Activated T-helper 1 cell treated with anti-CD3 and anti-CD28 coated beads, Interleukin-2, amount 50 U/mL, for 16 hours (primary cell): ENCODE results near the gene MMP15.
"Not testable (repeated sequence)": the region's sequence is repeated elsewhere in the genome, so short reads cannot be mapped to it uniquely, and the experiment has no call there.

Source experiments
- DNase-seq, 2 donors: peaks; one replicate each; pipeline ENCODE4 v3.0.0-alpha.2; 2020; ENCODE audit warnings: low read depth in 1 of 2, low spot score in 1 of 2

Gene MMP15

GRCh38 chr16:58025351-58026138 is at the start of gene MMP15:
TSS of gene MMP15 (plus strand) at chr16:58025754. CDS start at chr16:58026351, 597 bp downstream.
- peak; percentile 25 to 44 for DNase-seq

- DNase-seq = no peak
Observed at GRCh38 chr16:57976331-57976796, 49.2 kb upstream of the MMP15 start.

GRCh38 chr16:57977418-57978069 is 48.0 kb upstream of the MMP15 start:
- DNase-seq = no peak

GRCh38 chr16:57978070-57978465 is 47.5 kb upstream of the MMP15 start:
- not testable (repeated sequence) for DNase-seq

GRCh38 chr16:57979006-57979585 is 46.5 kb upstream of the MMP15 start:
- no peak for DNase-seq

GRCh38 chr16:57981636-57982035 is 43.9 kb upstream of the MMP15 start:
- no peak for DNase-seq

GRCh38 chr16:57982385-57982784 is 43.2 kb upstream of the MMP15 start:
- no peak for DNase-seq

- DNase-seq = peak; percentile 83 to 88
Observed at GRCh38 chr16:57984443-57985203, 40.9 kb upstream of the MMP15 start.

GRCh38 chr16:57985204-57986181 is 40.1 kb upstream of the MMP15 start:
- DNase-seq = no peak

GRCh38 chr16:57986196-57986595 is 39.4 kb upstream of the MMP15 start:
- no peak for DNase-seq

- DNase-seq = no peak
Observed at GRCh38 chr16:57987441-57988177, 37.9 kb upstream of the MMP15 start.

- DNase-seq = no peak
Observed at GRCh38 chr16:57988929-57989328, 36.6 kb upstream of the MMP15 start.

- DNase-seq = no peak
Observed at GRCh38 chr16:57991551-57992059, 33.9 kb upstream of the MMP15 start.

GRCh38 chr16:57992084-57992483 is 33.5 kb upstream of the MMP15 start:
- DNase-seq = no peak

GRCh38 chr16:57993438-57993837 is 32.1 kb upstream of the MMP15 start:
- no peak for DNase-seq

- no peak for DNase-seq
Observed at GRCh38 chr16:57993897-57994296, 31.7 kb upstream of the MMP15 start.

GRCh38 chr16:57994361-57994760 is 31.2 kb upstream of the MMP15 start:
- no peak for DNase-seq

- DNase-seq = no peak
Observed at GRCh38 chr16:57994778-57995177, 30.8 kb upstream of the MMP15 start.

- DNase-seq = no peak
Observed at GRCh38 chr16:57995721-57996405, 29.7 kb upstream of the MMP15 start.
